K562 (cell line): ENCODE results near the gene ZNF891. TPM values are rescaled to one million over a fixed set of nuclear protein-coding genes. Genes with fewer than 3 reads are reported as not detected.
A peak's percentile ranks its signal among the peaks of the same experiment; 100 is the strongest.

ENCODE experiments used
- ATF3 ChIP-seq, 2 experiments: fragments of 450-650 bp in 1 of 2; sonication (generic) in 1 of 2; formaldehyde crosslinking in 1 of 2; IDR thresholded peaks in 1 of 2; conservative IDR thresholded peaks in 1 of 2; 2 replicates each; pipeline versions ENCODE4 v1.6.1 to v1.8.1; 2016 to 2023; ENCODE audit warnings: mild to moderate bottlenecking in 2 of 2, moderate library complexity in 2 of 2, inconsistent platforms in 1 of 2, missing genetic modification reagents in 1 of 2
- E2F6 ChIP-seq, 2 experiments: IDR thresholded peaks; 2 replicates each; pipeline ENCODE4 v1.6.1; 2011; ENCODE audit warnings: borderline replicate concordance in 1 of 2, control low read depth in 1 of 2, low read depth in 1 of 2, low read length in 1 of 2, mild to moderate bottlenecking in 1 of 2, mixed read lengths in 1 of 2, moderate library complexity in 1 of 2; ENCODE audit not compliant: insufficient read depth in 1 of 2, insufficient read length in 1 of 2, poor library complexity in 1 of 2, severe bottlenecking in 1 of 2; ENCODE audit errors: extremely low read depth in 1 of 2
- GATA2 ChIP-seq: sonication (generic); formaldehyde crosslinking; IDR thresholded peaks from 2 replicates; pipeline ENCODE4 v1.4.0; 2020; ENCODE audit warnings: mild to moderate bottlenecking, missing genetic modification reagents
- HDAC2 ChIP-seq: fragments of 450-650 bp; IDR thresholded peaks from 2 replicates; pipeline ENCODE4 v1.6.1; 2016; ENCODE audit warnings: mild to moderate bottlenecking
- MYC ChIP-seq, 2 experiments: fragments of 250-450 bp in 1 of 2; sonication (Bioruptor Pico) in 1 of 2; IDR thresholded peaks; 2 replicates each; pipeline versions ENCODE4 v1.5.1 to v1.6.1; 2012 to 2021; ENCODE audit warnings: low read depth in 2 of 2, borderline replicate concordance in 1 of 2, improper control_type of control experiment in 1 of 2, low read length in 1 of 2, mild to moderate bottlenecking in 1 of 2, moderate library complexity in 1 of 2
- NR4A1 ChIP-seq, 2 experiments: fragments of 250-450 bp in 1 of 2; fragments of 450-650 bp in 1 of 2; sonication (Bioruptor Pico) in 1 of 2; IDR thresholded peaks; 2 replicates each; pipeline versions ENCODE4 v1.4.0 to v1.6.1; 2016 to 2020; ENCODE audit warnings: mild to moderate bottlenecking in 2 of 2, missing compliant biosample characterization in 1 of 2, missing genetic modification characterization in 1 of 2, moderate library complexity in 1 of 2
- POU5F1 ChIP-seq: fragments of 150-350 bp; IDR thresholded peaks from 2 replicates; pipeline ENCODE4 v1.6.1; 2014; ENCODE audit warnings: borderline replicate concordance, low read length, low read depth, mild to moderate bottlenecking; ENCODE audit not compliant: partially characterized antibody
- PRPF4 ChIP-seq: fragments of 200-400 bp; formaldehyde crosslinking; IDR thresholded peaks from one replicate; pipeline ENCODE4 v1.6.1; 2017; ENCODE audit warnings: low read length, low read depth, mild to moderate bottlenecking; ENCODE audit not compliant: insufficient read depth, poor library complexity, severe bottlenecking
- RBM25 ChIP-seq: fragments of 200-400 bp; formaldehyde crosslinking; IDR thresholded peaks from 2 replicates; pipeline ENCODE4 v1.6.1; 2018; ENCODE audit warnings: low read length, low read depth, moderate library complexity; ENCODE audit not compliant: severe bottlenecking
- SNIP1 ChIP-seq: fragments of 450-650 bp; IDR thresholded peaks from 2 replicates; pipeline ENCODE4 v1.7.1; 2017; ENCODE audit warnings: low read depth, mild to moderate bottlenecking
- ZNF134 ChIP-seq: fragments of 250-450 bp; sonication (Bioruptor Pico); conservative IDR thresholded peaks from 2 replicates; pipeline ENCODE4 v1.4.0; 2020
- ZNF175 ChIP-seq: fragments of 200-800 bp; sonication (Bioruptor generic); IDR thresholded peaks from 2 replicates; pipeline ENCODE4 v1.6.1; 2016; ENCODE audit warnings: low read depth, mild to moderate bottlenecking, missing genetic modification characterization, missing compliant biosample characterization
- ZNF197 ChIP-seq: fragments of 200-800 bp; sonication (Bioruptor generic); IDR thresholded peaks from 2 replicates; pipeline ENCODE4 v1.6.1; 2016; ENCODE audit warnings: low read depth, missing genetic modification characterization, missing compliant biosample characterization
- ZNF75A ChIP-seq: fragments of 450-650 bp; formaldehyde crosslinking; IDR thresholded peaks from 2 replicates; pipeline ENCODE4 v1.4.0; 2020; ENCODE audit warnings: mild to moderate bottlenecking
- ZNF766 ChIP-seq: fragments of 200-800 bp; sonication (Bioruptor generic); conservative IDR thresholded peaks from 2 replicates; pipeline ENCODE4 v1.6.1; 2016; ENCODE audit warnings: missing genetic modification characterization, missing compliant biosample characterization
- ZNF778 ChIP-seq: fragments of 450-650 bp; formaldehyde crosslinking; IDR thresholded peaks from 2 replicates; pipeline ENCODE4 v1.4.0; 2020; ENCODE audit warnings: mild to moderate bottlenecking, moderate library complexity
- ZNF79 ChIP-seq: fragments of 250-450 bp; sonication (Bioruptor Pico); IDR thresholded peaks from 2 replicates; pipeline ENCODE4 v1.4.0; 2020; ENCODE audit warnings: low read depth, mild to moderate bottlenecking, moderate library complexity
- polyA plus RNA-seq, 8 experiments: library from polyadenylated mRNA; depleted of rRNA in 4 of 8; stranded (reverse) in 5 of 8; unstranded in 3 of 8; fragments of >200 nt; fragmentation: Nextera tagmentation in 2 of 8; fragmentation: Illumina TruSeq in 1 of 8; extraction: Ambion mirVana in 2 of 8; extraction: Trizol in 1 of 8; gene quantifications; 2 replicates each; pipeline versions ENCODE4 v1.2.1 to v1.2.3, GENCODE V29; 2011 to 2014; ENCODE audit warnings: inconsistent platforms in 1 of 8, missing spikeins in 1 of 8
- total RNA-seq, 7 experiments: library from RNA; depleted of rRNA in 6 of 7; stranded (reverse); fragments of >200 nt in 6 of 7; fragmentation: Illumina TruSeq in 2 of 7; extraction: Trizol in 2 of 7; gene quantifications; 2 replicates each; pipeline versions ENCODE4 v1.2.1 to v1.2.3, GENCODE V29; 2011 to 2021; ENCODE audit warnings: low replicate concordance in 1 of 7
- TF ChIP-seq, protein P1 (sequence below): fragments of 250-450 bp; sonication (Bioruptor Pico); IDR thresholded peaks from 2 replicates; pipeline ENCODE4 v1.8.0; 2022; ENCODE audit warnings: moderate library complexity, mild to moderate bottlenecking, inconsistent platforms
- TF ChIP-seq, protein P2 (sequence below): sonication (generic); formaldehyde crosslinking; IDR thresholded peaks from 2 replicates; pipeline ENCODE4 v1.8.0; 2022; ENCODE audit warnings: mild to moderate bottlenecking, missing genetic modification reagents
- TF ChIP-seq, protein P3 (sequence below): sonication (generic); formaldehyde crosslinking; IDR thresholded peaks from 2 replicates; pipeline ENCODE4 v1.8.0; 2022; ENCODE audit warnings: mild to moderate bottlenecking, missing genetic modification reagents

Gene ZNF891
- total and polyA plus RNA-seq, 9 of the 15 experiments (the other 6 are each of a cell fraction or from before 2014, with no cell fraction given): 0.41 to 2.0 (median 1.3) TPM

GRCh38 chr12:133130808-133131128, 694 bp upstream of the ZNF891 start (continued):
- no peak for TF ChIP-seq E2F6 (IDR thresholded peaks at IDR 0.05; ENCODE audit: borderline replicate concordance in 1 of 2, extremely low read depth in 1 of 2, insufficient read depth in 1 of 2, insufficient read length in 1 of 2, low read depth in 1 of 2, low read length in 1 of 2, poor library complexity in 1 of 2, severe bottlenecking in 1 of 2)
- TF ChIP-seq ZNF79 (CRISPR knock-in tag): no peak
- TF ChIP-seq ZNF197 (CRISPR knock-in tag): no peak
- TF ChIP-seq SNIP1: no peak
- TF ChIP-seq NR4A1 (CRISPR knock-in tag; IDR thresholded peaks at IDR 0.05): no peak
- TF ChIP-seq NR4A1 (tag; IDR thresholded peaks at IDR 0.05): no peak
- 0 out of 2 replicates have a peak, but pooled peaks have one; percentile 6 for TF ChIP-seq ATF3 (IDR thresholded peaks at IDR 0.05)
- no peak for TF ChIP-seq ATF3 (CRISPR knock-in tag; conservative IDR thresholded peaks at IDR 0.05)
- TF ChIP-seq POU5F1: no peak
- TF ChIP-seq ZNF75A (CRISPR knock-in tag): no peak
- TF ChIP-seq, protein P1, sequence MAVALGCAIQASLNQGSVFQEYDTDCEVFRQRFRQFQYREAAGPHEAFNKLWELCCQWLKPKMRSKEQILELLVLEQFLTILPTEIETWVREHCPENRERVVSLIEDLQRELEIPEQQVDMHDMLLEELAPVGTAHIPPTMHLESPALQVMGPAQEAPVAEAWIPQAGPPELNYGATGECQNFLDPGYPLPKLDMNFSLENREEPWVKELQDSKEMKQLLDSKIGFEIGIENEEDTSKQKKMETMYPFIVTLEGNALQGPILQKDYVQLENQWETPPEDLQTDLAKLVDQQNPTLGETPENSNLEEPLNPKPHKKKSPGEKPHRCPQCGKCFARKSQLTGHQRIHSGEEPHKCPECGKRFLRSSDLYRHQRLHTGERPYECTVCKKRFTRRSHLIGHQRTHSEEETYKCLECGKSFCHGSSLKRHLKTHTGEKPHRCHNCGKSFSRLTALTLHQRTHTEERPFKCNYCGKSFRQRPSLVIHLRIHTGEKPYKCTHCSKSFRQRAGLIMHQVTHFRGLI: no peak
- TF ChIP-seq, protein P2, sequence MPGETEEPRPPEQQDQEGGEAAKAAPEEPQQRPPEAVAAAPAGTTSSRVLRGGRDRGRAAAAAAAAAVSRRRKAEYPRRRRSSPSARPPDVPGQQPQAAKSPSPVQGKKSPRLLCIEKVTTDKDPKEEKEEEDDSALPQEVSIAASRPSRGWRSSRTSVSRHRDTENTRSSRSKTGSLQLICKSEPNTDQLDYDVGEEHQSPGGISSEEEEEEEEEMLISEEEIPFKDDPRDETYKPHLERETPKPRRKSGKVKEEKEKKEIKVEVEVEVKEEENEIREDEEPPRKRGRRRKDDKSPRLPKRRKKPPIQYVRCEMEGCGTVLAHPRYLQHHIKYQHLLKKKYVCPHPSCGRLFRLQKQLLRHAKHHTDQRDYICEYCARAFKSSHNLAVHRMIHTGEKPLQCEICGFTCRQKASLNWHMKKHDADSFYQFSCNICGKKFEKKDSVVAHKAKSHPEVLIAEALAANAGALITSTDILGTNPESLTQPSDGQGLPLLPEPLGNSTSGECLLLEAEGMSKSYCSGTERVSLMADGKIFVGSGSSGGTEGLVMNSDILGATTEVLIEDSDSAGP (CRISPR knock-in tag): no peak
- no peak for TF ChIP-seq ZNF175 (CRISPR knock-in tag)
- no peak for TF ChIP-seq PRPF4
- TF ChIP-seq, protein P3, sequence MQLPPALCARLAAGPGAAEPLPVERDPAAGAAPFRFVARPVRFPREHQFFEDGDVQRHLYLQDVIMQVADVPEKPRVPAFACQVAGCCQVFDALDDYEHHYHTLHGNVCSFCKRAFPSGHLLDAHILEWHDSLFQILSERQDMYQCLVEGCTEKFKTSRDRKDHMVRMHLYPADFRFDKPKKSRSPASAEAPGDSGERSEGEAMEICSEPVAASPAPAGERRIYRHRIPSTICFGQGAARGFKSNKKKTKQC (CRISPR knock-in tag): no peak
- 0 out of 2 replicates have a peak, but pooled peaks have one; percentile 10 for TF ChIP-seq ZNF766 (CRISPR knock-in tag)
- TF ChIP-seq RBM25: no peak
- no peak for TF ChIP-seq MYC (IDR thresholded peaks at IDR 0.05; ENCODE audit: low read depth, low read length)
- 0 out of 2 replicates have a peak, but pooled peaks have one; percentile 32 for TF ChIP-seq MYC (CRISPR knock-in tag; IDR thresholded peaks at IDR 0.05; ENCODE audit: borderline replicate concordance, low read depth)
- no peak for TF ChIP-seq ZNF778 (CRISPR knock-in tag)
- no peak for TF ChIP-seq HDAC2
- TF ChIP-seq GATA2 (CRISPR knock-in tag): no peak
- no peak for TF ChIP-seq ZNF134
